Heart left ventricle (tissue), 16 donors: ENCODE results near the gene SIN3B. TPM values are rescaled to one million over a fixed set of nuclear protein-coding genes. Genes with fewer than 3 reads are reported as not detected.

Experiments
- ATAC-seq, 4 donors: fragments of 200-7000 bp; cut with Tn5 transposase; one replicate each; pipeline ENCODE4 v1.9.1; 2020 to 2022; ENCODE audit warnings: moderate library complexity in 4 of 4, mild to moderate bottlenecking in 3 of 4, moderate number of reproducible peaks in 1 of 4
- DNase-seq, 5 donors: peaks; one replicate each; pipeline ENCODE4 v3.0.0-alpha.2; 2020
- H3K27ac ChIP-seq, 12 donors: fragments of 200-600 bp; sonication (generic) in 4 of 12; one replicate each; pipeline versions ENCODE4 v1.5.0 to v1.8.0; 2016 to 2022; ENCODE audit warnings: mild to moderate bottlenecking in 2 of 12
- H3K27me3 ChIP-seq, 9 donors: fragments of 200-600 bp; sonication (generic) in 2 of 9; one replicate each; pipeline versions ENCODE4 v1.5.1 to v1.8.0; 2016 to 2022; ENCODE audit warnings: mild to moderate bottlenecking in 3 of 9
- H3K36me3 ChIP-seq, 9 donors: fragments of 200-600 bp; sonication (generic) in 2 of 9; one replicate each; pipeline versions ENCODE4 v1.5.0 to v1.8.0; 2018 to 2022; ENCODE audit warnings: mild to moderate bottlenecking in 2 of 9
- H3K4me1 ChIP-seq, 12 donors: fragments of 200-600 bp; sonication (generic) in 4 of 12; one replicate each; pipeline versions ENCODE4 v1.5.0 to v1.8.0; 2016 to 2022; ENCODE audit warnings: mild to moderate bottlenecking in 3 of 12
- H3K4me3 ChIP-seq, 12 donors: fragments of 200-600 bp; sonication (generic) in 4 of 12; one replicate each; pipeline versions ENCODE4 v1.5.0 to v1.8.0; 2017 to 2022; ENCODE audit warnings: mild to moderate bottlenecking in 9 of 12, moderate library complexity in 4 of 12
- H3K9me3 ChIP-seq, 12 donors: fragments of 200-600 bp; sonication (generic) in 4 of 12; one replicate each; pipeline versions ENCODE4 v1.5.0 to v1.8.0; 2016 to 2022; ENCODE audit warnings: mild to moderate bottlenecking in 1 of 12
- POLR2A ChIP-seq, 2 donors: fragments of 450-650 bp; IDR thresholded peaks; one replicate each; pipeline ENCODE4 v1.6.1; 2017; ENCODE audit warnings: antibody characterized with exemption in 2 of 2, mild to moderate bottlenecking in 2 of 2, moderate library complexity in 2 of 2
- WGBS, 4 donors: extraction: QIAGEN DNeasy Blood & Tissue Kit in 2 of 4; methylation state at CpG; one replicate each; pipeline versions ENCODE4 v1.1.5 to v1.1.7; 2013 to 2018; 5-methylcytosine and 5-hydroxymethylcytosine counted together
- intact Hi-C, 10 donors: fragments of 100-400 bp; cut with DNase I; formaldehyde crosslinking; loops; one replicate each; pipeline versions ENCODE4 v1.11.1 to v1.14.2; 2022
- polyA plus RNA-seq, 2 donors: library from polyadenylated mRNA; stranded (reverse); fragments of 200-250 nt; gene quantifications; one replicate each; pipeline ENCODE4 v1.2.3, GENCODE V29; 2013
- total RNA-seq, 9 donors: library from RNA; depleted of rRNA in 2 of 9; stranded (reverse); fragments of >200 nt in 2 of 9; fragmentation: NEBNext Ultra II Directional in 3 of 9; extraction: Animal tissue kit (Norgen Biotek cat#: 25700) in 3 of 9; gene quantifications; one replicate each; pipeline versions ENCODE4 v1.1.0 to v1.2.4, GENCODE V29; 2016 to 2023
- TF ChIP-seq, protein P1 (sequence below), 12 donors: fragments of 200-600 bp; sonication (generic) in 4 of 12; IDR thresholded peaks; one replicate each; pipeline versions ENCODE4 v1.5.0 to v1.8.0; 2018 to 2022; ENCODE audit warnings: antibody characterized with exemption in 12 of 12, mild to moderate bottlenecking in 5 of 12
- donor health status: ischemic (EF 13 %, LVEDD 7.1; RV severe dilation, severe dysfunction).
- donor health status: healthy with polysubstance abuse.
- donor health status: DM: no; HTN: yes; CAD: no.
- donor health status: DM: no; HTN: no; CAD: no.
- donor health status: ischemic (EF 25% LVEDD 6.9; RV normal size, moderate dysfunction).
- donor health status: ischemic (EF 25% LVEDD 5.7; RV mildly dilated, moderate dysfunction).
- donor health status: healthy.
- donor health status: DM: yes; HTN: yes; CAD: no.
- donor health status: ischemic (EF 35%, LVEDD 5.7; RV mildly dilated, moderate dysfunction).
- donor health status: nonischemic (EF 11% LVEDD 7.7; RV severe dilation, severe dysfunction).
- donor health status: DM: yes; HTN: yes; CAD: no.
- donor health status: PGD.
- donor health status: ischemic (EF 29% LVEDD 5.4; RV normal size, mild dysfunction).
- donor health status: nonischemic (EF 23%, LVEDD 6.1; RV moderate dilation, normal function).

SIN3B gene
- total and polyA plus RNA-seq, 11 donors, result 15.2 to 36.6 (median 24.6) TPM

DNA sequence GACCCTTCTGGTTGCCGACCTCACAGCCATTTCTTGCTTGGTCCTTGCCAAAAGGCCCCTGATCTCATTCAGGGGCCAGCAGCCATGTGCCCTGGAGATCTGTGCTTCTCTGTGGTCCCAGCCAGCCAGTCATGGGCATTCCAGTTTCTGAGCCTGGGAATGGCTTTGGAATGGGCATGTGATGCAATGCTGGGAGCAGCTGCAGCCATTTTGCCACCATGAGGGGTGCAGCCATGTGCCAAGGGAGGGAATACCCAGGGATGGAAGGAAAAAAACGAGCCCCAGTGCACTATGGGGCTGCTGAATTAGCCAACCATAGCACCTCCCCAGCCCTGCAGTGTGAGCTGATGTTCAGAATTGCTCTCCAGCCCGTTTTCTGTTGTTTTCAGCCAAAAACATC is 85.9 kb downstream of the SIN3B start:
- Histone ChIP-seq H3K27me3 (no peaks in the 10 kb centered on the region), H3K36me3 (peaks cover 0 to 16% (median 0%) of the 10 kb centered on the region in 9 donors), H3K27ac (no peak overlapping the region), H3K9me3 (peaks cover 0 to 51% (median 28%) of the 10 kb centered on the region in 12 donors), H3K4me3 (no peak overlapping the region), H3K4me1 (no peaks in the 10 kb centered on the region)
- intact Hi-C loops, result no loop called here
- 69 to 77% (median 74%) methylated on average over 3 of the region's 3 CpGs for WGBS, 4 donors
- ATAC-seq (no peak), DNase-seq (no peak)
- TF ChIP-seq POLR2A (IDR thresholded peaks at IDR 0.05), result no peak
- TF ChIP-seq, protein P1, sequence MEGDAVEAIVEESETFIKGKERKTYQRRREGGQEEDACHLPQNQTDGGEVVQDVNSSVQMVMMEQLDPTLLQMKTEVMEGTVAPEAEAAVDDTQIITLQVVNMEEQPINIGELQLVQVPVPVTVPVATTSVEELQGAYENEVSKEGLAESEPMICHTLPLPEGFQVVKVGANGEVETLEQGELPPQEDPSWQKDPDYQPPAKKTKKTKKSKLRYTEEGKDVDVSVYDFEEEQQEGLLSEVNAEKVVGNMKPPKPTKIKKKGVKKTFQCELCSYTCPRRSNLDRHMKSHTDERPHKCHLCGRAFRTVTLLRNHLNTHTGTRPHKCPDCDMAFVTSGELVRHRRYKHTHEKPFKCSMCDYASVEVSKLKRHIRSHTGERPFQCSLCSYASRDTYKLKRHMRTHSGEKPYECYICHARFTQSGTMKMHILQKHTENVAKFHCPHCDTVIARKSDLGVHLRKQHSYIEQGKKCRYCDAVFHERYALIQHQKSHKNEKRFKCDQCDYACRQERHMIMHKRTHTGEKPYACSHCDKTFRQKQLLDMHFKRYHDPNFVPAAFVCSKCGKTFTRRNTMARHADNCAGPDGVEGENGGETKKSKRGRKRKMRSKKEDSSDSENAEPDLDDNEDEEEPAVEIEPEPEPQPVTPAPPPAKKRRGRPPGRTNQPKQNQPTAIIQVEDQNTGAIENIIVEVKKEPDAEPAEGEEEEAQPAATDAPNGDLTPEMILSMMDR (IDR thresholded peaks at IDR 0.05), result no peak

DNA sequence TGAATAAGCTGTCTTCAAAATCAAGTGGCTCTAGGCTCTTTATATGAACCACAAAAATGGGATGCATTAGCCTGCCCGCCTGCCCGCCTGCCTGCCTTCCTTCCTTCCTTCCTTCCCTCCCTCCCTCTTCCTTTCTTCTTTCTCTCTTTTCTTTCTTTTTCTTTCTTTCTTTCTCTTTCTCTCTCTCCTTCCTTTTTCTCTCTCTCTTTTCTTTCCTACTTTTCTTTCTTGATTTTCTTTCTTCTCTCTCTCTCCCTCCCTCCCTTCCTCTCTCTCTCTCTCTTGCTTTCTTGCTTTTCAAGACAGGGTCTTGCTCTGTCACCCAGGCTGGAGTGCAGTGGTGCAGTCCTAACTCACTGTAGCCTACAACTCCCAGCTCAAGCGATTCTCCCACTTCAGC is 86.5 kb downstream of the SIN3B start:
- ATAC-seq (no peak), DNase-seq (no peak)
- H3K4me1 ChIP-seq, result no peaks in the 10 kb centered on the region
- TF ChIP-seq, protein P1 (IDR thresholded peaks at IDR 0.05), result no peak
- TF ChIP-seq POLR2A (IDR thresholded peaks at IDR 0.05), result no peak
- intact Hi-C loops, result no loop called here
- peaks cover 0 to 51% (median 28%) of the 10 kb centered on the region in 12 donors for H3K9me3 ChIP-seq
- 54 to 82% (median 64%) methylated on average over 3 of the region's 3 CpGs for WGBS, 4 donors
- H3K36me3 ChIP-seq, result peaks cover 0 to 16% (median 0%) of the 10 kb centered on the region in 9 donors
- no peaks in the 10 kb centered on the region for H3K27me3 ChIP-seq
- H3K4me3 ChIP-seq, result no peak overlapping the region
- H3K27ac ChIP-seq, result no peak overlapping the region

DNA sequence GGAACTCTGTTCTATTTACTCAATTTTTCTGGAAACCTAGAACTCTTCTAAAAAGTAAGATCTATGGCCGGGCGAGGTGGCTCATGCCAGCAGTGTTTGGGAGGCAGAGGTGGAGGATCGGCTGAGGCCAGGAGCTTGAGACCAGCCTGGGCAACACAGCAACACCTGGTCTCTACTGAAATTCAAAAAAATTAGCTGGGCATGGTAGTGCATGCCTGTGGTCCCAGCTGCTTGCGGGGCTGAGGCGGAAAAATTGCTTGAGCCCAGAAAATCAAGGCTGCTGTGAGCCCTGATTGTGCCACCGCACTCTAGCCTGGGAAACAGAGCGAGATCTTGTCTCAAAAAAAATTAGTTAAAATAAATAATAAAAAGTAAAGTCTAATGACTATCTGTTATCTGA is 88.2 kb downstream of the SIN3B start:
- Histone ChIP-seq H3K27me3 (no peaks in the 10 kb centered on the region), H3K4me1 (no peaks in the 10 kb centered on the region), H3K9me3 (peaks cover 0 to 43% (median 22%) of the 10 kb centered on the region in 12 donors), H3K36me3 (peaks cover 0 to 20% (median 0%) of the 10 kb centered on the region in 9 donors), H3K27ac (no peak overlapping the region), H3K4me3 (no peak overlapping the region)
- DNase-seq (no peak), ATAC-seq (no peak)
- TF ChIP-seq, protein P1 (IDR thresholded peaks at IDR 0.05), result no peak
- 81 to 86% (median 84%) methylated on average over 7 of the region's 7 CpGs for WGBS, 4 donors
- intact Hi-C loops, result no loop called here

DNA sequence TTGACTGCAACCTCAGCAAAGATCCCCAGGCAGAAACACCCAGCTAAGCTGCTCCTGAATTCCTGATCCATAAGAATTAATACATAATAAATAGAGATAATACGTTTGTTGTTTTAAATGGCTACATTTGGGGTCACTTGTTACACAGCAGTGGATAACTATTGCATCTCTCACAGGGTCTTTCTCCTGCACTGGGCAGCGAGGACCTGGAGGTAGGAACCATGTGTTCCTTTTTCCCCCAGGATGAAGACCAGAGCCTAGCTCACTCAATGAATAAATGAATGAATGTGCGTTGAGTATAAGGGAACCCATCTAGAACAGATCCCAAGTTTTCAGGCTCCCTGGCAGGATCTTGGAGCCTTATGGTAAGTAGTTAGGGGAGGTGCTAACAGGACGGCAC is 90.3 kb downstream of the SIN3B start:
- no peak for ATAC-seq

More for the DNA sequence above, 90.3 kb downstream of the SIN3B start:
- 77 to 91% (median 84%) methylated on average over 4 of the region's 4 CpGs for WGBS, 4 donors
- Histone ChIP-seq H3K36me3 (peaks cover 0 to 10% (median 0%) of the 10 kb centered on the region in 9 donors), H3K9me3 (peaks cover 0 to 22% (median 7%) of the 10 kb centered on the region in 12 donors), H3K27me3 (no peaks in the 10 kb centered on the region), H3K4me3 (no peak overlapping the region), H3K4me1 (no peaks in the 10 kb centered on the region), H3K27ac (no peak overlapping the region)
- intact Hi-C loops, result no loop called here
- TF ChIP-seq, protein P1 (IDR thresholded peaks at IDR 0.05), result no peak
- TF ChIP-seq POLR2A (IDR thresholded peaks at IDR 0.05), result no peak
- no peak for DNase-seq
